SK-N-SH treated with all-trans-retinoic acid at 6 μM for 48 hours (cell line): ENCODE data around the gene SVOP.

Experiments used
- TF ChIP-seq, protein P1 (sequence below): fragments of 250-450 bp; sonication (Bioruptor Pico); IDR thresholded peaks from 2 replicates; pipeline ENCODE4 v1.5.0; 2020; ENCODE audit warnings: mild to moderate bottlenecking, moderate library complexity
- TF ChIP-seq, protein P2 (sequence below): fragments of 250-450 bp; sonication (Bioruptor Pico); IDR thresholded peaks from 2 replicates; pipeline ENCODE4 v1.8.0; 2020; ENCODE audit warnings: mild to moderate bottlenecking, moderate library complexity, borderline replicate concordance

DNA sequence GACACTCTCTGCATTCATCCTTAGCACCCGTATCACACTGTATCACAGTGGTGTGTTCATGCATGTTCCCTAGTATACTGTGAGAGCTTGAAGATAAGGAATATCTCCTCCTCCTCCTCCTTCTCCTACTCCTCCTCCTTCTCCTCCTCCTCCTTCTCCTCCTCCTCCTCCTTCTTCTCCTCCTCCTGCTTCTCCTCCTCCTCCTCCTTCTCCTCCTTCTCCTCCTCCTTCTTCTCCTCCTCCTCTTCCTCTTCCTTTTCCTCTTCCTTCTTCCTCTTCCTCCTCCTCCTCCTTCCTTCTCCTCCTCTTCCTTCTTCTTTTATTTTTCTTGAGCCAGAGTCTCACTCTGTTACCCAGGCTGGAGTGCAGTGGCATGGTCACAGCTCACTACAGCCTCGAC is 113.9 kb downstream of the SVOP start:
- TF ChIP-seq, protein P1, sequence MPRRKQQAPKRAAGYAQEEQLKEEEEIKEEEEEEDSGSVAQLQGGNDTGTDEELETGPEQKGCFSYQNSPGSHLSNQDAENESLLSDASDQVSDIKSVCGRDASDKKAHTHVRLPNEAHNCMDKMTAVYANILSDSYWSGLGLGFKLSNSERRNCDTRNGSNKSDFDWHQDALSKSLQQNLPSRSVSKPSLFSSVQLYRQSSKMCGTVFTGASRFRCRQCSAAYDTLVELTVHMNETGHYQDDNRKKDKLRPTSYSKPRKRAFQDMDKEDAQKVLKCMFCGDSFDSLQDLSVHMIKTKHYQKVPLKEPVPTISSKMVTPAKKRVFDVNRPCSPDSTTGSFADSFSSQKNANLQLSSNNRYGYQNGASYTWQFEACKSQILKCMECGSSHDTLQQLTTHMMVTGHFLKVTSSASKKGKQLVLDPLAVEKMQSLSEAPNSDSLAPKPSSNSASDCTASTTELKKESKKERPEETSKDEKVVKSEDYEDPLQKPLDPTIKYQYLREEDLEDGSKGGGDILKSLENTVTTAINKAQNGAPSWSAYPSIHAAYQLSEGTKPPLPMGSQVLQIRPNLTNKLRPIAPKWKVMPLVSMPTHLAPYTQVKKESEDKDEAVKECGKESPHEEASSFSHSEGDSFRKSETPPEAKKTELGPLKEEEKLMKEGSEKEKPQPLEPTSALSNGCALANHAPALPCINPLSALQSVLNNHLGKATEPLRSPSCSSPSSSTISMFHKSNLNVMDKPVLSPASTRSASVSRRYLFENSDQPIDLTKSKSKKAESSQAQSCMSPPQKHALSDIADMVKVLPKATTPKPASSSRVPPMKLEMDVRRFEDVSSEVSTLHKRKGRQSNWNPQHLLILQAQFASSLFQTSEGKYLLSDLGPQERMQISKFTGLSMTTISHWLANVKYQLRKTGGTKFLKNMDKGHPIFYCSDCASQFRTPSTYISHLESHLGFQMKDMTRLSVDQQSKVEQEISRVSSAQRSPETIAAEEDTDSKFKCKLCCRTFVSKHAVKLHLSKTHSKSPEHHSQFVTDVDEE (CRISPR knock-in tag): no peak
- TF ChIP-seq, protein P2, sequence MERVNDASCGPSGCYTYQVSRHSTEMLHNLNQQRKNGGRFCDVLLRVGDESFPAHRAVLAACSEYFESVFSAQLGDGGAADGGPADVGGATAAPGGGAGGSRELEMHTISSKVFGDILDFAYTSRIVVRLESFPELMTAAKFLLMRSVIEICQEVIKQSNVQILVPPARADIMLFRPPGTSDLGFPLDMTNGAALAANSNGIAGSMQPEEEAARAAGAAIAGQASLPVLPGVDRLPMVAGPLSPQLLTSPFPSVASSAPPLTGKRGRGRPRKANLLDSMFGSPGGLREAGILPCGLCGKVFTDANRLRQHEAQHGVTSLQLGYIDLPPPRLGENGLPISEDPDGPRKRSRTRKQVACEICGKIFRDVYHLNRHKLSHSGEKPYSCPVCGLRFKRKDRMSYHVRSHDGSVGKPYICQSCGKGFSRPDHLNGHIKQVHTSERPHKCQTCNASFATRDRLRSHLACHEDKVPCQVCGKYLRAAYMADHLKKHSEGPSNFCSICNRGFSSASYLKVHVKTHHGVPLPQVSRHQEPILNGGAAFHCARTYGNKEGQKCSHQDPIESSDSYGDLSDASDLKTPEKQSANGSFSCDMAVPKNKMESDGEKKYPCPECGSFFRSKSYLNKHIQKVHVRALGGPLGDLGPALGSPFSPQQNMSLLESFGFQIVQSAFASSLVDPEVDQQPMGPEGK: no peak
